A549 (cell line): ENCODE data around the gene OR2AT4. TPM values are rescaled to one million over a fixed set of nuclear protein-coding genes. Genes with fewer than 3 reads are reported as not detected.

ENCODE experiments used
- ATAC-seq, 2 experiments: fragments of 200-7000 bp in 1 of 2; fragments of >200 bp in 1 of 2; cut with Nextera tagmentation in 1 of 2; cut with Tn5 transposase in 1 of 2; 3 replicates each; pipeline versions ENCODE4 v1.8.0 to v1.9.1; 2018 to 2020; ENCODE audit warnings: mild to moderate bottlenecking in 1 of 2, moderate library complexity in 1 of 2
- CTCF ChIA-PET: fragments of 300-600 bp; sonication (Branson Sonifier 250); formaldehyde crosslinking; extraction: SDS; loops from one replicate; lab custom pipeline; 2021; ENCODE audit warnings: antibody characterized with exemption, inconsistent platforms; lab: Yijun Ruan, JAX
- POLR2A ChIA-PET: fragments of 350-600 bp; formaldehyde crosslinking; extraction: SDS; loops from one replicate; lab custom pipeline; 2021; ENCODE audit warnings: antibody characterized with exemption, inconsistent platforms; lab: Yijun Ruan, JAX
- DNase-seq, 2 experiments: peaks; one replicate each; pipeline versions ENCODE4 v3.0.0 to v3.0.0-alpha.2; 2011 to 2016; ENCODE audit warnings: low read depth in 1 of 2, low spot score in 1 of 2
- FAIRE-seq: peaks from 2 replicates; lab custom pipeline; 2011; peaks lifted over from hg19 to GRCh38; lab: Jason Lieb, UNC
- H3K27ac ChIP-seq, 2 experiments: fragments of >200 bp; sonication (Bioruptor Twin); formaldehyde crosslinking; 3 replicates each; pipeline ENCODE4 v1.5.1; 2016 to 2017
- H3K4me1 ChIP-seq: fragments of >200 bp; sonication (Bioruptor Twin); formaldehyde crosslinking; 3 replicates; pipeline ENCODE4 v1.6.1; 2016
- H3K4me2 ChIP-seq: fragments of >200 bp; sonication (Bioruptor Twin); formaldehyde crosslinking; 3 replicates; pipeline ENCODE4 v1.6.1; 2016
- H3K4me3 ChIP-seq: fragments of >200 bp; sonication (Bioruptor Twin); formaldehyde crosslinking; 3 replicates; pipeline ENCODE4 v1.5.1; 2016
- H3K9me3 ChIP-seq: fragments of >200 bp; sonication (Bioruptor Twin); formaldehyde crosslinking; 3 replicates; pipeline ENCODE4 v1.6.1; 2016
- BCL3 ChIP-seq: fragments of >200 bp; sonication (Bioruptor Twin); formaldehyde crosslinking; IDR thresholded peaks from 3 replicates; pipeline ENCODE4 v1.6.1; 2016
- CBX8 ChIP-seq: fragments of 200-600 bp; sonication (generic); IDR thresholded peaks from 2 replicates; pipeline ENCODE4 v1.6.1; 2016
- CEBPB ChIP-seq, 2 experiments: fragments of >200 bp in 1 of 2; sonication (Bioruptor Twin) in 1 of 2; formaldehyde crosslinking in 1 of 2; IDR thresholded peaks; 2 replicates each; pipeline ENCODE4 v1.6.1; 2012 to 2016
- CTCF ChIP-seq: fragments of >200 bp; sonication (Bioruptor Twin); formaldehyde crosslinking; IDR thresholded peaks from 3 replicates; pipeline ENCODE4 v1.5.1; 2016
- FOSB ChIP-seq: fragments of 250-450 bp; sonication (Bioruptor Pico); IDR thresholded peaks from 2 replicates; pipeline ENCODE4 v1.5.0; 2020; ENCODE audit warnings: mild to moderate bottlenecking, moderate library complexity
- FOSL2 ChIP-seq, 2 experiments: fragments of 450-650 bp in 1 of 2; fragments of >200 bp in 1 of 2; sonication (Bioruptor Twin) in 1 of 2; formaldehyde crosslinking; IDR thresholded peaks; 2 replicates each; pipeline versions ENCODE4 v1.5.0 to v1.6.1; 2016 to 2020; ENCODE audit warnings: mild to moderate bottlenecking in 1 of 2, moderate library complexity in 1 of 2
- FOXS1 ChIP-seq: fragments of 250-450 bp; sonication (Bioruptor Pico); IDR thresholded peaks from 2 replicates; pipeline ENCODE4 v1.5.0; 2020; ENCODE audit warnings: mild to moderate bottlenecking, moderate library complexity
- HDAC2 ChIP-seq: fragments of 200-600 bp; sonication (generic); IDR thresholded peaks from 2 replicates; pipeline ENCODE4 v1.6.1; 2016
- HEYL ChIP-seq: fragments of 250-450 bp; sonication (Bioruptor Pico); IDR thresholded peaks from 2 replicates; pipeline ENCODE4 v1.8.0; 2021; ENCODE audit warnings: mild to moderate bottlenecking, moderate library complexity
- HOXA7 ChIP-seq: fragments of 250-450 bp; sonication (Bioruptor Pico); IDR thresholded peaks from 2 replicates; pipeline ENCODE4 v1.5.0; 2020; ENCODE audit warnings: mild to moderate bottlenecking, moderate library complexity
- HOXB13 ChIP-seq: fragments of 250-450 bp; sonication (Bioruptor Pico); IDR thresholded peaks from 2 replicates; pipeline ENCODE4 v1.5.0; 2020; ENCODE audit warnings: low read depth, mild to moderate bottlenecking, moderate library complexity
- KDM1A ChIP-seq: fragments of 200-600 bp; sonication (generic); IDR thresholded peaks from 2 replicates; pipeline ENCODE4 v1.6.1; 2016; ENCODE audit warnings: low read depth, mild to moderate bottlenecking
- KDM5A ChIP-seq: fragments of 200-600 bp; sonication (generic); IDR thresholded peaks from 2 replicates; pipeline ENCODE4 v1.6.1; 2016; ENCODE audit warnings: antibody characterized with exemption, mild to moderate bottlenecking
- MAX ChIP-seq: IDR thresholded peaks from 2 replicates; pipeline ENCODE4 v1.6.1; 2012
- MYC ChIP-seq: IDR thresholded peaks from 2 replicates; pipeline ENCODE4 v1.6.1; 2012; ENCODE audit warnings: mild to moderate bottlenecking, inconsistent platforms, low read length, improper control_type of control experiment, borderline replicate concordance
- NFE2L2 ChIP-seq: fragments of 150-350 bp; conservative IDR thresholded peaks from 2 replicates; pipeline ENCODE4 v1.6.1; 2014; ENCODE audit warnings: low read length
- NR3C1 ChIP-seq: fragments of >200 bp; sonication (Bioruptor Twin); formaldehyde crosslinking; IDR thresholded peaks from 3 replicates; pipeline ENCODE4 v1.6.1; 2017
- PBX3 ChIP-seq: IDR thresholded peaks from 2 replicates; pipeline ENCODE4 v1.6.1; 2012
- POLR2AphosphoS2 ChIP-seq: conservative IDR thresholded peaks from 2 replicates; pipeline ENCODE4 v1.6.1; 2012; ENCODE audit warnings: low read length, improper control_type of control experiment, inconsistent platforms
- RAD21 ChIP-seq, 2 experiments: fragments of >200 bp in 1 of 2; sonication (Bioruptor Twin) in 1 of 2; formaldehyde crosslinking in 1 of 2; IDR thresholded peaks in 1 of 2; conservative IDR thresholded peaks in 1 of 2; 2 replicates in 1 of 2; 3 replicates in 1 of 2; pipeline ENCODE4 v1.6.1; 2012 to 2018; ENCODE audit warnings: inconsistent platforms in 1 of 2
- RCOR1 ChIP-seq: fragments of 150-350 bp; IDR thresholded peaks from 2 replicates; pipeline ENCODE4 v1.6.1; 2014; ENCODE audit warnings: antibody characterized with exemption, low read length, low read depth
- REST ChIP-seq: fragments of 200-600 bp; sonication (generic); IDR thresholded peaks from 2 replicates; pipeline ENCODE4 v1.6.1; 2016; ENCODE audit warnings: antibody characterized with exemption, mild to moderate bottlenecking, moderate library complexity
- RNF2 ChIP-seq: fragments of 200-600 bp; sonication (generic); IDR thresholded peaks from 2 replicates; pipeline ENCODE4 v1.6.1; 2016; ENCODE audit warnings: low read depth, mild to moderate bottlenecking, antibody characterized with exemption, moderate library complexity, borderline replicate concordance
- TFCP2L1 ChIP-seq: fragments of 250-450 bp; sonication (Bioruptor Pico); IDR thresholded peaks from 2 replicates; pipeline ENCODE4 v1.5.0; 2021; ENCODE audit warnings: mild to moderate bottlenecking
- TP53 ChIP-seq: fragments of 250-450 bp; sonication (Bioruptor Pico); IDR thresholded peaks from 2 replicates; pipeline ENCODE4 v1.5.0; 2021; ENCODE audit warnings: mild to moderate bottlenecking, moderate library complexity
- ZFP36 ChIP-seq: fragments of 450-650 bp; IDR thresholded peaks from 2 replicates; pipeline ENCODE4 v1.6.1; 2014; ENCODE audit warnings: borderline replicate concordance; ENCODE audit not compliant: partially characterized antibody
- WGBS: methylation state at CpG from one replicate; pipeline ENCODE4 v1.1.6; 2017; ENCODE audit errors: missing lambda C conversion rate; 5-methylcytosine and 5-hydroxymethylcytosine counted together
- polyA plus RNA-seq, 4 experiments: library from polyadenylated mRNA; depleted of rRNA in 3 of 4; stranded (reverse); fragments of >200 nt; fragmentation: RNase III in 1 of 4; extraction: RNeasy Plus Mini Kit Qiagen cat#74134 plus additional on column Dnase treatment in 1 of 4; gene quantifications; 2 replicates in 3 of 4; 3 replicates in 1 of 4; pipeline ENCODE4 v1.2.3, GENCODE V29; 2011 to 2017

The OR2AT4 gene
- polyA plus RNA-seq, 2 of the 4 experiments (the other 2 are of a cell fraction), result 0.01 TPM; not detected in 1

GRCh38 chr11:75059299-75059698, 37.4 kb downstream of the OR2AT4 start:
- no peak overlapping the region for H3K27ac ChIP-seq
- TF ChIP-seq RAD21 (conservative IDR thresholded peaks at IDR 0.05 in 1 of 2, IDR thresholded peaks at IDR 0.05 in 1 of 2) (no peak), POLR2AphosphoS2 (no peak), MAX (no peak), TFCP2L1 (CRISPR knock-in tag) (no peak), HDAC2 (no peak), HEYL (no peak), KDM1A (no peak), RCOR1 (no peak), KDM5A (no peak), CTCF (no peak), CEBPB (IDR thresholded peaks at IDR 0.05) (no peak), HOXA7 (CRISPR knock-in tag) (no peak), FOSB (CRISPR knock-in tag) (no peak), REST (no peak), NR3C1 (no peak)
- H3K9me3 ChIP-seq, result no peaks in the 10 kb centered on the region
- ChIA-PET CTCF (interaction anchor here (1.1 to 2.1 kb wide), 4 partner anchors 10 to 180 kb away, joined by 3 to 6 read pairs (median 6); no protein-coding TSS in a partner anchor), POLR2A (no interaction called here)
- H3K4me3 ChIP-seq, result no peak overlapping the region
- FAIRE-seq (no peak), DNase-seq (no peak), ATAC-seq (no peak)
- no peaks in the 10 kb centered on the region for H3K4me1 ChIP-seq
- no peak overlapping the region for H3K4me2 ChIP-seq

- Histone ChIP-seq H3K9me3 (peaks cover 14% of the 10 kb centered on the region; the same call in 2 of the 3 replicates), H3K4me3 (no peak overlapping the region), H3K4me1 (no peaks in the 10 kb centered on the region), H3K4me2 (no peak overlapping the region), H3K27ac (no peak overlapping the region)
- no peak for TF ChIP-seq CEBPB (IDR thresholded peaks at IDR 0.05)
- TF ChIP-seq CBX8, result no peak
- FAIRE-seq (peak; percentile 59), DNase-seq (no peak), ATAC-seq (no peak)
- WGBS, result 60% methylated on average over 3 of the region's 3 CpGs
- ChIA-PET CTCF (interaction anchor here (1.2 to 1.4 kb wide), 2 partner anchors 9 to 25 kb away, joined by 4 to 7 read pairs; no protein-coding TSS in a partner anchor), POLR2A (no interaction called here)
Observed at GRCh38 chr11:75056814-75057213, 39.9 kb downstream of the OR2AT4 start.

- no peak overlapping the region for H3K4me3 ChIP-seq
- peaks cover 14% of the 10 kb centered on the region; the same call in 2 of the 3 replicates for H3K9me3 ChIP-seq
- no peak for DNase-seq
- no peak for ATAC-seq
- H3K4me1 ChIP-seq, result no peaks in the 10 kb centered on the region
- no peak overlapping the region for H3K27ac ChIP-seq
- FAIRE-seq, result no peak
- WGBS, result 39% methylated on average over 6 of the region's 6 CpGs
- CTCF ChIA-PET, result interaction anchor here (0.6 to 1.4 kb wide), 4 partner anchors 10 to 186 kb away, joined by 3 to 7 read pairs (median 3); no protein-coding TSS in a partner anchor
- POLR2A ChIA-PET, result interaction anchor here (0.7 kb wide), 2 partner anchors 10 to 14 kb away, joined by 3 to 5 read pairs; no protein-coding TSS in a partner anchor
- H3K4me2 ChIP-seq, result no peak overlapping the region
- TF ChIP-seq HOXA7 (CRISPR knock-in tag) (no peak), PBX3 (no peak), NFE2L2 (no peak), HOXB13 (CRISPR knock-in tag) (no peak), TP53 (CRISPR knock-in tag) (no peak), FOSL2 (IDR thresholded peaks at IDR 0.05) (no peak), FOSL2 (CRISPR knock-in tag; IDR thresholded peaks at IDR 0.05) (no peak), BCL3 (no peak), FOXS1 (CRISPR knock-in tag) (no peak), RCOR1 (no peak), RNF2 (no peak), ZFP36 (no peak), MYC (no peak)
Observed at GRCh38 chr11:75055511-75055910, 41.2 kb downstream of the OR2AT4 start.
